Measurements from ENCODE around the gene MTM1.

DNA sequence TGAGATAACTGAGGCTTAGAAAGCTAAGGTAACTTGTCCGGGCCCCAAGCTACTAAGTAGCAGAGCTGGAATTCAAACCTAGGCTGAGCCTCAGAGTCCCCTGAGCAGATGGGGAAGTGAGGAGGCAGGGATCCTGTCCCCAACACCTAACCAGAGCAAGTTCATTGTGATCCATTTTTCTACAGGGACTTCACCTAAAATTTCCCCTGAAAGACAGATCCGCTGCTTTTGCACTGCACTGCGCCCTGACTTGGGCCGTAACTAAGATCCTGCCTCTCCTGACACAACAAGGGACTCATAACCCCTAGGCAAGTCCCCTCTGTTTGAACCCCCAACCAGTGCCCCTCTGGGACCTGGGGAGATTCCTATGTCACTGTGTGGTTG lies 25.6 kb upstream of the MTM1 start:
- TF ChIP-seq CTCF (conservative IDR thresholded peaks at IDR 0.05; ENCODE audit: low read depth in 2 of 2) (no peak), EZH2 (IDR thresholded peaks at IDR 0.05; ENCODE audit: low read depth, unreplicated experiment) (no peak), REST (IDR thresholded peaks at IDR 0.05; ENCODE audit: unreplicated experiment) (no peak), POLR2AphosphoS5 (IDR thresholded peaks at IDR 0.05; ENCODE audit: low read depth) (no peak), EZH2phosphoT487 (IDR thresholded peaks at IDR 0.05; ENCODE audit: unreplicated experiment) (no peak), CREB1 (CRISPR knock-in tag; IDR thresholded peaks at IDR 0.05; ENCODE audit: low read depth) (no peak), ETS1 (IDR thresholded peaks at IDR 0.05) (no peak), NANOG (IDR thresholded peaks at IDR 0.05; ENCODE audit: borderline replicate concordance) (no peak)
